ENCODE measurements around the gene OR2B2.

DNA sequence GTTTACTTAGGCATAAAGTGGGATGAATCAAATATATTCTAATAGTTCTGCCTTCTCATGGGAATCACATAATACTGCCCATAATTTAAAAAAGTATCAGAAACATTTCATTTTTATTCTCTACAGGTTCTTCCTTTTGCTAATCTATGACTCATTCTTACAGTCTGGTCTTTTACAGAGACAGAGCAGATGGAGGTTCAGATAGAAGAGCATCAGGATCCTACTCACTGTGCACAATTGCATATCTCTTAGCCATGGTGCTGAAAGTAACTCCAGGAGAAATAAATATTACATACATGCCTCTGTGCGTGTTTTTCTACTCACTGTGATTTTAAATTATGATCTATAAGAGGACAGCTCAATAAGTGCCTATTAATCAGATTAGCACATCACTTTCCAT is 28.6 kb upstream of the OR2B2 start:
- TF ChIP-seq POLR2A (IDR thresholded peaks at IDR 0.05): no peak
- TF ChIP-seq, protein P1, sequence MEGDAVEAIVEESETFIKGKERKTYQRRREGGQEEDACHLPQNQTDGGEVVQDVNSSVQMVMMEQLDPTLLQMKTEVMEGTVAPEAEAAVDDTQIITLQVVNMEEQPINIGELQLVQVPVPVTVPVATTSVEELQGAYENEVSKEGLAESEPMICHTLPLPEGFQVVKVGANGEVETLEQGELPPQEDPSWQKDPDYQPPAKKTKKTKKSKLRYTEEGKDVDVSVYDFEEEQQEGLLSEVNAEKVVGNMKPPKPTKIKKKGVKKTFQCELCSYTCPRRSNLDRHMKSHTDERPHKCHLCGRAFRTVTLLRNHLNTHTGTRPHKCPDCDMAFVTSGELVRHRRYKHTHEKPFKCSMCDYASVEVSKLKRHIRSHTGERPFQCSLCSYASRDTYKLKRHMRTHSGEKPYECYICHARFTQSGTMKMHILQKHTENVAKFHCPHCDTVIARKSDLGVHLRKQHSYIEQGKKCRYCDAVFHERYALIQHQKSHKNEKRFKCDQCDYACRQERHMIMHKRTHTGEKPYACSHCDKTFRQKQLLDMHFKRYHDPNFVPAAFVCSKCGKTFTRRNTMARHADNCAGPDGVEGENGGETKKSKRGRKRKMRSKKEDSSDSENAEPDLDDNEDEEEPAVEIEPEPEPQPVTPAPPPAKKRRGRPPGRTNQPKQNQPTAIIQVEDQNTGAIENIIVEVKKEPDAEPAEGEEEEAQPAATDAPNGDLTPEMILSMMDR (IDR thresholded peaks at IDR 0.05): no peak
